ENCODE data around the gene SPTBN5.

Gene SPTBN5

GRCh38 chr15:41900526-41901380 lies 6.9 kb upstream of the SPTBN5 start:
- no peak for DNase-seq

GRCh38 chr15:41899854-41900442 lies 6.1 kb upstream of the SPTBN5 start:
- no peak for DNase-seq

- DNase-seq = no peak
Observed at GRCh38 chr15:41897363-41897799, 3.5 kb upstream of the SPTBN5 start.

- DNase-seq = no peak
Observed at GRCh38 chr15:41896566-41896965, 2.7 kb upstream of the SPTBN5 start.

- DNase-seq = no peak
Observed at GRCh38 chr15:41895957-41896356, 2.1 kb upstream of the SPTBN5 start.

GRCh38 chr15:41895491-41895890 lies 1.6 kb upstream of the SPTBN5 start:
- no peak for DNase-seq

GRCh38 chr15:41894791-41895463 lies 1.1 kb upstream of the SPTBN5 start:
- DNase-seq = peak; percentile 59 to 81

- no peak for DNase-seq
Observed at GRCh38 chr15:41894251-41894790, 468 bp upstream of the SPTBN5 start.

- DNase-seq = no peak
Observed at GRCh38 chr15:41892621-41893421, 1.0 kb downstream of the SPTBN5 start.

GRCh38 chr15:41891946-41892345 lies 1.9 kb downstream of the SPTBN5 start:
- no peak for DNase-seq

GRCh38 chr15:41891226-41891625 lies 2.6 kb downstream of the SPTBN5 start:
- no peak for DNase-seq

- no peak for DNase-seq
Observed at GRCh38 chr15:41890050-41890690, 3.7 kb downstream of the SPTBN5 start.

GRCh38 chr15:41888662-41889253 lies 5.1 kb downstream of the SPTBN5 start:
- no peak for DNase-seq

- DNase-seq = no peak
Observed at GRCh38 chr15:41887893-41888292, 6.0 kb downstream of the SPTBN5 start.

GRCh38 chr15:41887161-41887560 lies 6.7 kb downstream of the SPTBN5 start:
- no peak for DNase-seq

- no peak for DNase-seq
Observed at GRCh38 chr15:41886741-41887140, 7.1 kb downstream of the SPTBN5 start.

- no peak for DNase-seq
Observed at GRCh38 chr15:41885841-41886240, 8.0 kb downstream of the SPTBN5 start.

GRCh38 chr15:41885321-41885720 lies 8.5 kb downstream of the SPTBN5 start:
- DNase-seq = no peak

- DNase-seq = no peak
Observed at GRCh38 chr15:41884458-41884857, 9.4 kb downstream of the SPTBN5 start.

- no peak for DNase-seq
Observed at GRCh38 chr15:41883484-41883825, 10.4 kb downstream of the SPTBN5 start.

GRCh38 chr15:41882689-41883483 lies 11.0 kb downstream of the SPTBN5 start:
- DNase-seq = no peak

Measured in stimulated activated CD4-positive, alpha-beta T cell treated with anti-CD3 and anti-CD28 coated beads, Interleukin-4, amount 100 ng/mL, for 4 hours (primary cell).